HG02571 (cell line): ENCODE results near the gene FOXP4.

Source experiments
- ATAC-seq: cut with Tn5 transposase; IDR thresholded peaks from one replicate; pipeline ENCODE4 v1.9.1; 2021; ENCODE audit warnings: mild to moderate bottlenecking, moderate library complexity; ENCODE audit not compliant: unreplicated experiment

FOXP4 gene

DNA sequence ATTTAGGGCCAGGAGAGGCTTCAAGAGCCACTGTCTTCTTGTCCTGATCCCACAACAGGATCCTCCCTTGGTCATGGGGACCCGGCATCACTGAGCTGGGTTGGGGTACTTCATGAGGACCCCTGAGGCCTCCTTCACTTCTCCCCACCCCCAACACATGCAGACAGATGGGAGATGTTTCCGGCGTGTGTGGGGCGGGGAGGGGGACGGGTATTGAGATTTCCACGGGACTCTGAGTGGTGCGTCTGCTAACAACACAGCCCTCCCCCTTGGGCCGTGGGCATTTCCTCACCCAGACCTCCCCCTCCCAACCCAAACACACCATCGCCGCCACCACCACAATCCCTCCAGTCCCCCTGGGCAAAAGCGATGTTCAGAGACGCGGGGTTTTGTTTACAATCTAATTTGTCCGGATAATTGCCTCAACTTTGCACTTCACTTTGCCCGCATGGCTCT lies 906 bp upstream of the FOXP4 start:
- no peak for ATAC-seq

DNA sequence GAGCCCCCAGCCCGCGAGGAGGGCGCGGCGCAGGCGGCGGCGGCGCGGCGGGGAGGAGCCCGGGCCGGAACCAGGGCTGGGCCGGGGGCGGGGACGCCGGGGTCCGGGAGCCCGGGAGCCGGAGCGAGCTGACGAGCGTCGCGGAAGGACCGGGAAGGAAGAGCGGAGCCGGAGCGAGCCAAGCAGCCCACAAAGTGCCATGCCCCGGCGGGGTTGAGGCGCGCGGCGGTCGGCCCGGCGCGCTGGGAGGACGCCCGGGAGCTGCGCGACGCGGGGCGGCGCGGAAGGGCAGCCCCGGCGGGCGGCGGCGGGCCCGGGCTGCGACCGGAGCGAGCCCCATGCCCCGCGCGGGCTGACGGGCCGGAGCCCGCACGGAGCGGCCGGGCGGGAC lies 289 bp downstream of the FOXP4 start:
- peak; percentile 33 for ATAC-seq

DNA sequence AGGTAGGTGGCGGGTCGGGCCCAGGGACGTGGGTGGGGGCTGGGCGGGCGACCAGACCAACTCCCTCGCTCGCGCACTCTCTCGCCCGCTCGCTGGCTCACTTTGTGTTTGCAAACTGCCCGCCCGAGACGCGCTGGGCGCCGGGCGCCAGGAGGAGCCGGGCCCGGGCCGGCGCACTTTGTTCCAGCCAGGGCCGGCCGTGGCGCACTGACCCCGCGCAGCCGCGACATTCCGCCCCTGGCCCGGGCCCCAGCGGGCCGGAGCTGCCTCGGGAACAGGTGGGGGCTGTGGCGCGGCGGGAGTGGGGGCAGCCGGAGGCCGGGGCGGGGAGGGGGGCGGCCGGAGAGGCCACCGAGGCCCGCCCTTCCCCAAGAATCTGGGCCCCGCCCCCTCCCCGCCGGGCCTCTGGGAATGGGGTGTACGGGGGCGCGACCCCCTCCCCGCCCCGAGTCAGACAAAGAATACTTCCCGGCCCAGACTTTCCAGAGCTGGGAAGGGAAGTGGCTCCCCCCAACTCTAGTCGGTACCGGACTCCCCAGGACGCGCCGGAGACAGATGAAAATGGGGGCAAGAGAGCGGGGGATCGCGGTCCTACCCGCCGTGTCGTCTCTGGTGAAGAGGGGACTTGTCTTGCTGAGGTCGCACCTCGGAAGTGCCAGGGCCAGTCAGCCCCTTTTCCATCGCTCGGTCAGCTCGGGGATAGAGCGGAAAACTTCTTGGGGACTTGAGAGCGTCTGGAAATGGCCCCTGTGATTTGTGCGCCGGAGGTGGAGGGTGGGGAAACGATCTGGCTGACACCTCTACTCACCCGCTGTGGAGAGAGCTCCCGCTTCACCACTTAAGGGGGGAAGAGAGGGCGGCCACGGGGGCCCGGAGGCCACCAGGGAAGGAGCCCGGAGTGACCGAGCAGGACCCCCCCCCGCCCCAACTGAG lies 951 bp downstream of the FOXP4 start:
- peak; percentile 20 for ATAC-seq

DNA sequence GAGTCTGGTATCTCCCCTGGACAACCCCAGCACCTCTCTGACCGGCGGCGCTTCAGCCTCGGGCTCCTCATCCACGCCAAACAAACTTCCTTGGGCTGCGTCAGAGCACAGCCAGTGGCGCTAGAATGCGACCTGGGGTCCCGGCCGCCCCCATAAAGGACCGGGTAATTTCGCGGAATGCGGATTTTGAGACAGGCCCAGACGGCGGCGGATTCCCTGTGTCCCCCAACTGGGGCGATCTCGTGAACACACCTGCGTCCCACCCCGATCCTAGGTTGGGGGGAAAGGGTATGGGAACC lies 1.6 kb downstream of the FOXP4 start:
- ATAC-seq: no peak

DNA sequence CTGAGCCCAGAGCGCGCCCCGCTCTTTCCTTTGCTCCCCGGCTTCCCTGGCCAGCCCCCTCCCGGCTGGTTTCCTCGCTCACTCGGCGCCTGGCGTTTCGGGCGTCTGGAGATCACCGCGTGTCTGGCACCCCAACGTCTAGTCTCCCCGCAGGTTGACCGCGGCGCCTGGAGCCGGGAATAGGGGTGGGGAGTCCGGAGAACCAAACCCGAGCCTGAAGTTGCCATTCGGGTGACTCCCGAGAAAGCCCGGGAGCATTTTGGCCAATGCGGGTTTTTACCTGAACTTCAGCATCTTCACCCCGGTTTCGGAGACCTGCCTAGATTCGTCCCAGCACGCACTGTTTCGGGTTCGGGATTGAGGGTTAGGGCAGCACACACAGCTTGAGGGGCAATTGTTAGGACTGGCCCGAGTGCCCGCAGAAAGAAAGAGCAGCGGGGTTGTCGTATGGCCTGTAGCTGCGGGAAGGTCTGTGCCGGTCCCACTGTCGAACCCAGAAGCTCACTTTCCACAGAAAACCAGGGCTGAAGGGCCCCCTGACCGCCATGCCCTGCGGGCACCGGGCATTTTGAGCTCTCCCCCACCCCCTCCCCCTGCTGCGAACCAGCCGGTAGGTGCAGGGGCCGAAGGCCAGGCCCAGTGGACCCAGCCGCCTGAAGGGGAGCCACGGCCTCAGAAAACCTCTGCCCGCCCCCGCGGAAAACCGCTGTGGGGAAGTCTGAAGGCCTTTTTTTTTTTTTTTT lies 2.1 kb downstream of the FOXP4 start:
- ATAC-seq: no peak

DNA sequence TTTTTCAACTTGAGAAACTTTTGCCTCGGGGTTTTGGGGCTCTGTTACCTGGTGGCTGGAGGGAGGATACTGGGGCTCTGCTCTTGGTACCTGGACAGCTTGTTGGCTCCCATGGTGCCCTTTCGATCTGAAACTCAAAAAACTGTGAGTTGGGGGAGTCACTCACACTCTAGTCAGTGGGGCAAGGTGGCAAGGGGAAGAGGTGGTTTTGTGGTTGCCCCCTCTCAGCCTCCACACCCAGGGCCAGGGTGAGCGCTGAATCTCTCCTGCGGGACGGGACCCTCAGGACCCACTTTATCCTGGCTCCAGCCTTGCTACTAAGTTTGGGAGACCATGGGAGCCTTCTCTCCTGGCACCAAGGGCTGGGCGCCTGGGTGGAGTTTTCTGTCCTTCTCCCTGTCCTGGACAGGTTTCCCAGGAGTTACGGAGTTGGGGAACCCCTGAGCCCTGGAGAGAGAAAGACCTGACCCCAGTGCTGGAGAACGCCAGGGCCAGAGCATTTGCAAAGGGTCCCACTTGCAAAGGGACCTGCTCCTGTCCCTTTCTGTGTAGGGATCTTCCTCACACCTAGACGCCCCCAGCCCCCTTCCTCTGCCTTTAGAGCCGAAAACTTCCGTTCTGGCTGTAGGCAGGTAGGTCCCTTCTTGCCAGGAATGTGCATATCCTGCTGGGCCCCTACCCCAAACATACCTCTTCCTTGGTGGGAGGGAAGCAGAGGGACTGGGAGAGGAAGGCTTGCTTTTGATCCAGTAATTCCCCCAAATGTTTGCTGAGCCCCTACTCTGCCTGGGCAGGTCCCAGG lies 2.9 kb downstream of the FOXP4 start:
- no peak for ATAC-seq

DNA sequence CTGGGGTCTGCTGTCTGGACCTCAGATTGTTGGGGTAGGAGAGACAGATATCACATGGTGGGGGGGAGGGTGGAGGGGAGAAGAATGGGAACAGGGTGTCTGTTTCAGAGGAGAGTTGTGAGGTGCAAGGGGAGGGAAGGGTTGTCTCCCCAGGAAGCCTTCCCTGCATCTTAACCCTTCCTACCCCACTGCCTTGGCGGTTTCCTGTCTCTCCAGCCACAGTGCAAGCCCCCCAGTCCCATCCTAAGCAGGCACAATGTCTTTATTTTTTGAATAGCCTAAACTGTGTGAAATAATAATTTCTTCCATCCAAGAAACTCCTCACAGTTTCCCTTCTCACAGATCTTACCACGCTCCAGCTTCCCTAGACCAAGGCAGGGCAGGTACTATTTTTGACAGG lies 3.5 kb downstream of the FOXP4 start:
- no peak for ATAC-seq

DNA sequence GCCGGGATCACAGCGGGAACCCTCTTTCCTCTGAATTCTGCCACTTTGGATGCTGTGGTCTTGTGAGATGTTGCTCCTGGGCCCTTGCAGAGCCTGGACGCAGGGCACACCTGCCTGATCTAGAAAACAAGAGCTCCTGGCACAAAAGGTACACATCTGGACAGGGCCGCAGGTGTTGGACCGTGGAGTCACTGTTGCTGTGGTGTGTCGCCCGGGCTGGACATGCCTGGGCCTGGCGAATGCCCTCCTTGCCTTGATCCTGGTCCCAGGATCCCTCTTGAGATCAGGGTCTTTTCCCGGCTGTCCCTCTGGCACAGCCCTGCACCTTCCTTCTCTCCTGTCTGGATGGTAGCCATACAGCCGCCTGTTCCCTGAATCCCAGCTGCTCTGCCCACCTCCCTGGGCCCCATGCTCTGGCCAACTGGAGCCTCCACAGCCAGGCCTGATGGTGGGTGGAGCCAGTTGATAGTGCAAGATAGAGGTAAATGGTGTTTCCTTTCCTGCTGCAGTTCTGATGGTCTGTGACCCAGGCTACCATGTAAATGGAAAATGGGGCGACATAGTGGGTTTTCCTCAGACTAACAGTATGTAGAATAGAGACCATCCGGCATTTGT lies 5.0 kb downstream of the FOXP4 start:
- ATAC-seq: no peak

DNA sequence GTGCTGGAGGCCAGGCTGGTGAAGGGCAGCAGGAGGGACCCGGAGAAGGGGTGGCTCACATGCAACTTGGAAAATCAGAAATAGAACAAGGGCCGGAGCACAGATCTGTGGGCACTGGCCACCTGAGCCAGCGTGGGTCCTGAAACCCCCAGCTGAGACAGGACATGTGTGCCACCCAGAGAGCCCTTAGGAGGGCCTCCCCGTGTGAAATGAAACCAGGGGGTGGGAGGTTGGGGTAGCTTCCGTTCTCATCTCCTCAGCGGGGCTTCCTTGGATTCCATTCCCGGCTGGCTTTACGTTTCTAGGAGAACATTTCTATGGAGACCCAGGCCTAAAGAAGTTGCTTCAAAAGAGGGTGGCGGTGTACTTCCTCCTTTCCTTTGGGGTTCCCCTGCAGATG lies 5.7 kb downstream of the FOXP4 start:
- ATAC-seq: no peak

DNA sequence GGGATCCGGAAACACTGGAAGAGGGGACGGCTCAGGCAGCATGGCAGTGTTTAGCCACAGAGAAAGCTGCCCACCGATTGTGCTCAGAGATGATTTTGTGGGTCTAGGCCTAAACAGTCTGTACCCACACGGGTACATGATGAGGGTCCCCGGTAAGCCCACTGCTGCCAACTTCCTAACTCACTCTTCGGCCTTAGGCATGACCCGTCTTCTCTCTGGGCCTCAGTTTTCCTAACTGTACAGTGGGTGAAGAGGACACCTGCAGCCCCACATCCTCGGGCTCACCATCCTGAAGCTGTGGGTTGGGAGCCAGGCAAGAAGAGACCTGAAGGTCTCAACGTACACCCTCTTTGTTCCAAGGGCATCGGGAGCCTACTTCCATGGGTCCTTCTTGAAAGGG lies 6.5 kb downstream of the FOXP4 start:
- ATAC-seq: no peak

DNA sequence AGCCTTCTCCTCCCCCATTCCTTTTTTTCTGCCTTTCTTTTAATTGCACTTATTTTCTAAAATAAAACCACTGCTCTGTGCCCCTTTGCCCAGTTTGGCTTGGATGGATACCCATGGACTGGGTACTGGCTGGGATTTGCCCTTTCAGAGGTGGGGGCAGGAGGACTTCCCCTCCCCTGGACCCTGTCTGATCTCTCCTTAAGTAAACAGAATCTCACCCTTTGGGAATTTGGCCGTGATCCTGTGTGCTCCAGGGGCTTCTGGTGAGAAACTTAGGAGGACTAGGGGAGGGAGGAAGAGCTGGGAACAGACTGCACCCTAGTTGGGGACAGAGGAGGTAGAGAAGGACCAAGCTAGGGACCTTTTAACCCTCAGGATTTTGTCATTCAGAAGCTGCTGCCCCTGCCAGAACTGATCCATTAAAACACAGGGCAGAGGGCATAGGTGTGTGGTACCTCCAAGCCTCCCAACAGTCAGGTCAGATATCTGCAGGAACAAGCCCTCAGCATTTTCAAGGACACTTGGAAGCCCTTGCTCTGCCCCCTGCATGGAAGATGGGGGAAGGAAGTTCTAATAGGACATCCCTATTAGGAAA lies 7.3 kb downstream of the FOXP4 start:
- ATAC-seq: no peak

DNA sequence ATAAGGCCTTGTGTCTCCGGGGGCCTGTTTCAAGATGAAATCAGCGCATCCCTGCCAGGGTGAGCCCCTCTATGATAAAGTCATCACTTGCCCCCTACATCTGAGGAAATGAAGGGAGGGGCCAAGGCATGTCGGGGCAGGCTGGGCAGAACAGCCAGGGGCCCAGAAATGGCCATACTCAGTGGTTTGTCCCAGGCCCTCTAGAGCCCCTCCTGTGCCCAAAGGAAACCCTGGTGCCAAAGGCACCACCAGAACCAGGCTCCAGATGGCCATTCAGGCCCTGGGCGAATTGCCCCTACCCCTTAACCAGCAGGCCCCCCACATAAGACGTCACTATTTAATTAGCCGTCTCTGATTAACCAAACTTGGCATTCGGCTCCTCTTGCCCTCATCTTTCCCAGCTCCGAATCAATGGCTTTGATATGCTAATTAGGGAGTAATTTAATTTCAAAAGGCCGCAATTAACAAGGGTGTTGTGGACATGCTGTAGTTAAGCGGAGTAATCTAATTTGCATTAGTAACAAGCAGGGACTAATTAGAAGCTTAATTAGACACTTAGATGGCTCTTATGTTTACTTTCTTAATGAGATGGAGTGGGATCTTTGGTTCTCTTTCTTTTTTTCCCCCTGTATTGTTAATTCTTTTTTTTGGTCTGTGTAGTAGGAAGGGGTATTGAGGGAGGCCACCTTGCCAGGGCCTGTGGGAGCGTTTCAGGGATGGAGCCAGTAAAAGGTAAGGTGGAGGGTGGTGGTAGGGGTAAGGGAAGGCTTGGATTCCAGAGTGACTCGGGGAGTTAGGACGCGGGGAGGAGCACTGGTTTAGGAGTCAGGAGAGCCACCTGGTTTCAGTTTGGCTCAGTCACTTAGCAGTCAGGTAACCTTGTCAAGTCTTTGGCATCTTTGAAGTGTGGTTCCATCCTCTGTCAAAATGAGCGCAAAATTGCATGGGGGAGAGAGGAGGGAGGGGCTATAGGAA lies 9.4 kb downstream of the FOXP4 start:
- ATAC-seq: no peak

DNA sequence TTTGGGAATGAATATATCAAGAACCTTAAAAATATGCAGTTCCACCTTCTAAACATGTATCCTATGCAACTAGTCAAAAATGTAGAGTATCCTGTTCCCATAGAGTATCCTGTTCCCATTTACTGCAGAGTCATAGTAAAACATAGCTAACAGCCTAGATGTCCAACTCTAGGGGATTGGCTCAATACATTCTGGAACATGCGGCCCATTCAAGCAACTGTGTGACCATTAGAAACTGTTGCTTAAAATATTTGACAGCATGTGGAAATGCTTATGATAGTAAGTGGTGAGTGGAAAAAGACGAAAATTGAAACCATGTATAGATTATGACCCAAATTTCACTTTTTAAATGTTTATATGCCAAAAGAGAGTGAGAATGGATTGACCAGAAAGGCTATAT lies 11.2 kb downstream of the FOXP4 start:
- ATAC-seq: no peak

DNA sequence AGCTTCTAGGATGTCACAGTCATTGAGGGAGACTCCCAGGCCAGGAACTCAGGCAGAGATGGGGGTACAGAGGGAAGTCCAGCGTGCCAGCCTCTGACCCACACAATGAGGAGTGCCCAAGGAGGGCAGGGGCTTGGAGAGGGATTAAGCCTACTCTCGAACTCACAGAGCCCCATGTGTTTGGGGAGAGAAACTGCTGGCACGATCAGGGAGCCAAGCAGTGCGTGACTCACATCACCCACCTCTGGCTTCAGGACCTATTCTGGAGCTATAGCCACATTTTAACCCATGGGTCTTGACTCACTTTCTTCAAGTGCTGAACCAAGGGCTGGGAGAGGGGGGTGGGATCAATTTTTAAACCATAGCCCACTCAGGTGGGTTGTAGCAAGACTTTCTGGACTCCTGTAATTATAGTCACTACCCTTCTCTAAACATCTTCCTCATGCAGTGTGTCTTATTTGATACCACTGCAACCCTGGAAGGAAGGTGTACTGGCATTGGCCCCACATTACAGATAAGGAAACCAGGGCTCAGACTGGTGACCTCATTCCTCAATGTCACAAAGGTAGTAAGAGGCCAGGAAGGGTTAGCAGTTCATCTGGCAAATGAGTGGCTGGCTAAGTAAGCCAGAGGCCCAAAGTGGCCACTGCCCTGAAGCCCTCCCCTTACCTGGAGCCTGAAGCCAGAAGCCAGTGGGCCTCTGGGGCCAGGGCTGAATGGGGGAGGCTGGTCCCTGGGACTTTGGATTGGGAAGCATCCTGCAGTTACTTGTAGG lies 12.0 kb downstream of the FOXP4 start:
- ATAC-seq: no peak

DNA sequence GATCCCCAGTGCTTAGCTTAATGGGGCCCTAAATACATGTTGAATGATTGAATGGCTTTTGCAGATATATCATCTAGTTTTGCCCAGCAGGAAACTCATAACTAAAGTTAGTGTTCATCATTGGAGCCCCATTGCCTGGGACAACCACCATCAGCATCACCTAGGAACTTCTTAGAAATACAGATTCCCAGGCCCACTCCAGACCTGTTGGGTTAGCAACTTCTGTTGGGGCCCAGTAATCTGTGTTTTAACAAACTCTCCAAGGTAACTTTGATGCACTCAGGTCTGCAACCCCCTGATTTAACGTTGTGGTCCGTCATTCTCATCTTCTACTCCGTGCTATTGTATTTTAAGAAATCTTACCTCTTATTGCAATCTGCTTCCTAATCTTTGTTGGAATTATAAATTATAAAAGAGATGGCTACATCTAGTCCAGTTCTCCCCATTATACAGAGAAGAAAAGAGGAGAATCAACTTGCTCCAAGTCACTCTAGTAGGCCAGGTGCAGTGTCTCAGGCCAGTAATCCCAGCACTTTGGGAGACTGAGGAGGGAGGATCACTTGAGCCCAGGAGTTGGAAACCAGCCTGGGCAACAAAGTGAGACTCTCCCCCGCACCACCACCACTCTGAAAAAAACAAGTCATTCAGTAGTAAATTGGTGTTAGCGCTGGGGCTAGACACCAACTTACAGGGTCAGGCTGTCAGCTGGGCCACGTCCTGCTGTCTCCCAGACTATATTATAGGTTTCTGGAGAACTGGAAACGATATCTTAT lies 13.7 kb downstream of the FOXP4 start:
- no peak for ATAC-seq

DNA sequence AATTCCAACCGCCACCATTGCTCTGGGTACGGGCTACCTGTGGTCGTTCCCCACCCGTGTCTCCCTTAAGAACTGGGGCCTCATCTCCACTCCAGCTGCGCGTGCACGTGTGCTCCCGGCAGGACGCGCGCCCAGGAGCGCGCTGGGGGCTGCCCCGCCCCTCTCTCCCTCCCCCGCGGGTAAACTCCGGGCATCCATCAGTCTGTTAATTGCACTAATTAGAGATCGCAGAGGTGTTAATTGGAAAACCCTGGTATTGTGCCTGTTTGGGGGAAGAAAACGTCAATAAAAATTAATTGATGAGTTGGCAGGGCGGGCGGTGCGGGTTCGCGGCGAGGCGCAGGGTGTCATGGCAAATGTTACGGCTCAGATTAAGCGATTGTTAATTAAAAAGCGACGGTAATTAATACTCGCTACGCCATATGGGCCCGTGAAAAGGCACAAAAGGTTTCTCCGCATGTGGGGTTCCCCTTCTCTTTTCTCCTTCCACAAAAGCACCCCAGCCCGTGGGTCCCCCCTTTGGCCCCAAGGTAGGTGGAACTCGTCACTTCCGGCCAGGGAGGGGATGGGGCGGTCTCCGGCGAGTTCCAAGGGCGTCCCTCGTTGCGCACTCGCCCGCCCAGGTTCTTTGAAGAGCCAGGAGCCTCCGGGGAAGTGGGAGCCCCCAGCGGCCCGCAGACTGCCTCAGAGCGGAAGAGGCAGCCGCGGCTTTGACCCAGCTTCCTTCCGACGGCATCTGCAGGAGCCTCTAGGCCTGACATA lies 14.4 kb downstream of the FOXP4 start:
- no peak for ATAC-seq

DNA sequence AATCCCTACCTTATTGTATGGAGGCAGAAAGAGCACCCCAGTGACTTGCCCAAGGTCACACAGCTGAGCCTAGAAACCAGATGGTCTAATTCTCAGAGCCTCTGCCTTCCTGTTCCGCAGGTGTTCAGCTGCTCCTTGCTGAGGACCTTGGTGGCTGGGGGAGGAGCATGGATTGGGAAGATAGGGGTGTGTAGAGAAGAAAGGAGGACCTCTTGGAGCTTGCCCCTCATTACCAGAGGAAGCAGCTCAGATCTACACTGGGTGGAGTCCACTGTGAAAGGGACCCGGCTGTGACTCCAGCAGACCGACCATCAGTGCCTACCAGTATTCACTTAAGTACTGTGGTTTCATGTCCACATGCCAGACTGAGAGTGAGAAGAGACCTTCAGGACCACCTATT lies 15.2 kb downstream of the FOXP4 start:
- ATAC-seq: no peak
